GM12891 (cell line): ENCODE results near the gene SNCB.

Source experiments
- SPI1 ChIP-seq: IDR thresholded peaks from 2 replicates; pipeline ENCODE4 v1.6.1; 2011; ENCODE audit warnings: low read depth, low read length, control low read depth
- TAF1 ChIP-seq: IDR thresholded peaks from 2 replicates; pipeline ENCODE4 v1.6.1; 2011; ENCODE audit warnings: low read depth, low read length, control low read depth

DNA sequence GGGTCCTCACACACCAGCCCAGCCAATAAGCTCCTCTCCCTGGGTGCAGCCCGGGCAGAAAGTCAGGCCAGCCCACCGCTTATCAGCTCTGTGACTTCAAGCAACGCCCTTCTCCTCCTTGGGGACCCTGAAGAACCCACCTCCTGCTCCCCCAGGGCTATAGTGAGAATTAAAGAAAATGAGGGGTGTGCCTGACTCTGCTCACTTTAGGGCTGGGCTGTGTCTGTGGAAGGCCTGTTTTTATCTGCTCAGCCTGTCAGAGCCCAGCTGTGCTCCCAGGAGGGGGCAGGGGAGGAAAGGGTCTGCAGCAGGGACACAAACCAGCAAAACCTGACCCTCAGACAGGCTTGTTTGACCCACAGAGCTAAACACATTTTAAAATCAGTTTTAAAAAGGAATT lies 24.3 kb downstream of the SNCB start:
- no peak for TF ChIP-seq TAF1
- no peak for TF ChIP-seq SPI1
